ENCODE results near the gene PIK3R2. TPM values are rescaled to one million over a fixed set of nuclear protein-coding genes. Genes with fewer than 3 reads are reported as not detected.

The PIK3R2 gene
- total RNA-seq, 1 donor from 2014 or later = 21.6 TPM

DNA sequence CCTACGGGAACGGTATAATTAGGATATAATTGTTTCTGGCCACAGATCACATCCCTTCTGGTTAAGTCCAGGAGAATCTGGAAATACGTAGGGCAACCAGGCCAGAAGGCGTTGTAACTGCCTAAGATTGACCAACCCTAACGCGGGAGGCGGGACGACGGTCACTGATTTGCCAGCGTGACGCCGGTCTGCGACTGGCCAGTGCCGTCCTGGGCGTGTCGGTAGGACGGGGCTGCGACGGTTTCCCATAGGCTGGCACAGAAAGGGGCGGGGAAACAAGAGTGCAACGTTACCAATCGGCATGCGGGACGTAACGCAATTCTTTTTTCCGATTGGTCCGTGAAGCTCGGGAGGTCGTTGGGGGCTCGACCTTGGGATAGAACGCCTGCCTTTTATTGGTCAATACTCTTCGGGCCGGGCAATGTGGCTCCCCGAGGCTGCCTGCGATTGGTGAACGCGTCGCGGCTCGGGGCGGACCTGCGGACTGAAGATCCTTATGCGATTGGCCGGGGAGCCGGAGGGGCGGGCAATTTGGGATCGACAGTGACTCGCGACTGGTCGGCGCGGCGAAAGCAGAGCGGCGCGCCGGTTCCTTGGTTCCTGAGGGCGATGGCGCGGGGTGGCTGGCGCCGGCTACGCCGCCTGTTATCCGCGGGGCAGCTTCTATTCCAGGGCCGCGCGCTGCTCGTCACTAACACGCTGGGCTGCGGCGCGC, 39.9 kb downstream of the PIK3R2 start, which contains the start of gene MPV17L2:
Gene MPV17L2 (plus strand): TSS at position 546 of the 715 bp plus-strand sequence. CDS start 64 bp downstream, at position 610.
- Histone ChIP-seq H3K27me3 (ENCODE audit: low read depth) (no peaks in the 10 kb centered on the region), H3K4me3 (peak within 1 kb of the TSS; percentile 76), H3K27ac (peak within 1 kb of the TSS; percentile 95), H3K4me1 (peaks cover 17% of the 10 kb centered on the region), H3K9me3 (no peaks in the 10 kb centered on the region), H3K36me3 (peaks cover 18% of the 10 kb centered on the region)
- ATAC-seq = peak; percentile 96 to 97
- no peak for TF ChIP-seq CTCF (IDR thresholded peaks at IDR 0.05)
- intact Hi-C loops (cut with DNase I) = no loop called here
- peak; percentile 100 for DNase-seq

- Histone ChIP-seq H3K36me3 (peaks cover 25% of the 10 kb centered on the region), H3K27ac (peak overlapping the region; percentile 95), H3K27me3 (ENCODE audit: low read depth) (no peaks in the 10 kb centered on the region), H3K4me3 (peak overlapping the region; percentile 76), H3K9me3 (no peaks in the 10 kb centered on the region), H3K4me1 (peaks cover 17% of the 10 kb centered on the region)
- DNase-seq (no peak), ATAC-seq (peak in 1 of 2 donors; percentile 0)
- intact Hi-C loops (cut with DNase I) = no loop called here
- TF ChIP-seq CTCF (IDR thresholded peaks at IDR 0.05) = no peak
Measured at GRCh38 chr19:18193388-18194180, 40.6 kb downstream of the PIK3R2 start.

DNA sequence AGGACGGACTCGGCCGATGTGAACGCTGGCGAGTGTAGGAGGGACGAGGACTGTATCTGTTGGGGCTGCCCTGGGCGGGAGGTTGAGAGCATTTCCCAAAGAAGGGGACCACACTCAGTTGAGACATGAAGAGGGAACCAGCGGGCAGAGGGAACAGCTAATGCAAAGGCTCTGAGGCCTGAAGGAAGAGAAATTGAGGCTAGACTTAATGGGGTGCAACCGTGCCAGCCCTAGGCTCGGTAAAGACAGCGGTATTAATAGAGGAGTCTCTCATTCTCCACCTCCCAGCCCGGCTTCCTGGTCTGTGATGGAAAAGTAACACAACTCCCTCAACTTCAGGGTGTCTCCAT, 41.2 kb downstream of the PIK3R2 start:
- no peak for DNase-seq
- H3K27ac ChIP-seq = peak overlapping the region; percentile 49

GRCh38 chr19:18194554-18195238, 41.7 kb downstream of the PIK3R2 start:
- DNase-seq (no peak), ATAC-seq (no peak)
- H3K27me3 ChIP-seq (ENCODE audit: low read depth) = no peaks in the 10 kb centered on the region
- peak overlapping the region; percentile 76 for H3K4me3 ChIP-seq
- H3K36me3 ChIP-seq = peaks cover 35% of the 10 kb centered on the region
- intact Hi-C loops (cut with DNase I) = no loop called here
- TF ChIP-seq CTCF (IDR thresholded peaks at IDR 0.05) = no peak
- peaks cover 17% of the 10 kb centered on the region for H3K4me1 ChIP-seq
- H3K9me3 ChIP-seq = no peaks in the 10 kb centered on the region
- H3K27ac ChIP-seq = peak overlapping the region; percentile 49

More for the DNA sequence above, 41.2 kb downstream of the PIK3R2 start:
- Histone ChIP-seq H3K9me3 (no peaks in the 10 kb centered on the region), H3K4me1 (peaks cover 17% of the 10 kb centered on the region), H3K27me3 (ENCODE audit: low read depth) (no peaks in the 10 kb centered on the region), H3K36me3 (peaks cover 29% of the 10 kb centered on the region), H3K4me3 (peak overlapping the region; percentile 76)
- ATAC-seq = no peak
- intact Hi-C loops (cut with DNase I) = no loop called here
- TF ChIP-seq CTCF (IDR thresholded peaks at IDR 0.05) = no peak

DNA sequence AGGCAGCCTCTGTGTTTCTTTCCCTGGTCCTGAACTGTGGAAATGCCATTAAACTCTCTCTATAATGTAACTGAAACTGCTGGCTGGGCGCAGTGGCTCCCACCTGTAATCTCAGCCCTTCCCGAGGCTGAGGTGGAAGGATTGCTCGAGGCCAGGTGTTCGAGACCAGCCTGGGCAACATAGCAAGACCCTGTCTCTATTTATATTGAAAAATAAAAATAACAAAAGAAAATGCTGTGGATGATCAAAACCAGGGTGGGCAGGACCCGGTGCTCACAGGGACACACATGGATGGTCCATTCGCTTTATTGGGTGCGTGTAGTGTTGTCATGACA, 43.5 kb downstream of the PIK3R2 start:
- DNase-seq (no peak), ATAC-seq (no peak)
- no peak for TF ChIP-seq CTCF (IDR thresholded peaks at IDR 0.05)
- Histone ChIP-seq H3K9me3 (no peaks in the 10 kb centered on the region), H3K27me3 (ENCODE audit: low read depth) (no peaks in the 10 kb centered on the region), H3K4me3 (no peak overlapping the region), H3K27ac (no peak overlapping the region), H3K4me1 (peaks cover 16% of the 10 kb centered on the region), H3K36me3 (peaks cover 43% of the 10 kb centered on the region)
- intact Hi-C loops (cut with DNase I) = no loop called here
